Renal cortical epithelial cell (primary cell): Measurements from ENCODE around the gene RBM47. TPM values are rescaled to one million over a fixed set of nuclear protein-coding genes. Genes with fewer than 3 reads are reported as not detected.
A peak's percentile ranks its signal among the peaks of the same experiment; 100 is the strongest.

Experiments used
- DNase-seq: peaks from one replicate; pipeline ENCODE4 v3.0.0-alpha.2; 2011; ENCODE audit warnings: low read depth
- total RNA-seq: library from RNA; depleted of rRNA; stranded (reverse); fragments of >200 nt; gene quantifications from 2 replicates; pipeline ENCODE4 v1.2.3, GENCODE V29; 2014

Gene RBM47
- total RNA-seq, 1 donor from 2014 or later = 196 TPM

DNA sequence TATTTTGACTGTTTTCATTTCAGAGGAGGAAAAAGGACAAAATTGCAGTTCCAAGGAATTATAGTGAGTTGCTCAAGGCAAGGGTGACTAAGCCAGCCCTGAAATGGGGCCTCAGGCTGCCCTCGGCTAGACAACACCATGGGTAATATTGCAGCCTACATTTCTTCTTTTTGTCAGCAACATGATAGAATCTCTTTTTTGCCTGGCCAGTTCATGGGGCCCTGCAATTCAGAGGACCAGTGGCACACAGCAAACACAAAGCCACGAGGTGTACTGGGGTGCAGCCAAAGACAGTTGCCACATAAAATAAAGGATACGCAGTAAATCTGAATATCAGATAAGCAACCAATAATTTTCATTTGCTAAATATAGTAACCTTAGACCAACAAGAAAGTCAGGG, 41.8 kb downstream of the RBM47 start:
- DNase-seq = peak; percentile 73

DNA sequence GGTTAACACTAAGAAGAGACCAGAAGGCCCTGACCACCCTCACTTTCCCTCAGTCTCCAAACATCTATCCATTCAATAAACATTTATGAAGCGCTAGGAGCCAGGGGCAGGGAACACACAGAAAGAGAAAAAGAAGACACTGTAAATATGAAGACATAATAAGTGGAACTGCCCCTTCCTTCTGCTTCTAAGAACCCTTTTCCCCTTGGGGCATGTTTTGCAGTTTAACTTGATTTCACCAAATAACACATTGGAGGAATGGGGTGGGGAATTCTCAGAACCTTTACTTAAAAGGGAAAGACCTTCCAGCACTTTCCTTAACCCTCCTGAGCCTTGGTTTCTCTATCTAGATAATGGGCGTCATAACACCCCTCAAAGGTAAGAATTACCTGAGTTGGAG, 42.3 kb downstream of the RBM47 start:
- DNase-seq = no peak

DNA sequence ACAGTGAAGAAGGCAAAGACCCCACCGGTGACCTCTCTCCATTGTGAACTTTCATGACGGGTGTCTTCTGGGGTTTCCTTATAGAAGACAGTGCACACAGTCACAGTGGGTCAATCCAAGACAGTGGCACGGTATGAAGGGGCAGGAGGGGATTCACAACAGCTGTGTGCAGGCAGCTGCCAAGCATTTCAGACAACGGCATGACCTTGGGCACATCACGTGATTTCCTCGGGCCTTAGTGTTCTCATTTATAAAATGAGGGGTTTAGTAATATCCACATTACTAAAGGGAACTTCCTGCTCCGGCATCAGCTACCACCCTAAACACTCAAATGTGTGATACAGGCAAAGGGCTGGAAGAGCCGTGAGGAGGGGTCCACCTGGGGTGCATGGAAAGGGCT, 42.9 kb downstream of the RBM47 start:
- no peak for DNase-seq

DNA sequence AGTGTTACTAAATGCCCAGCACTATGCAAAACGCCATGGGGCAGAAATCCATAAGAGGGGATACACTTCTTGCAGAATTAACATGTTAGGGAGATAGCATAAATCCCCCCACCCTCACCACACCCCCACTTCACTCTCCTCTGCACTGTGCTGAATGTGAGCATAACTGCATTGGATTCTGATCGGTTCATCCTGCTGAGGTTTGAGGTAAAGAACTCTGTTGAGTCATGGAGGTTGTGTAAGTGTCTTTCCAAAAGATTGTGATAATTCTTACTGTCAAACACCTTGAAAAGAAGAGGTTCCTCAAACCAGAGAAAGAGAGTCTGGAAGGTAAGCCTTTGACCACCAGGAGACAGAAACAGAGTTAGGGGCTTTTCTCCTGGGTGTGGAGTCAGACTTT, 43.6 kb downstream of the RBM47 start:
- peak; percentile 64 for DNase-seq

DNA sequence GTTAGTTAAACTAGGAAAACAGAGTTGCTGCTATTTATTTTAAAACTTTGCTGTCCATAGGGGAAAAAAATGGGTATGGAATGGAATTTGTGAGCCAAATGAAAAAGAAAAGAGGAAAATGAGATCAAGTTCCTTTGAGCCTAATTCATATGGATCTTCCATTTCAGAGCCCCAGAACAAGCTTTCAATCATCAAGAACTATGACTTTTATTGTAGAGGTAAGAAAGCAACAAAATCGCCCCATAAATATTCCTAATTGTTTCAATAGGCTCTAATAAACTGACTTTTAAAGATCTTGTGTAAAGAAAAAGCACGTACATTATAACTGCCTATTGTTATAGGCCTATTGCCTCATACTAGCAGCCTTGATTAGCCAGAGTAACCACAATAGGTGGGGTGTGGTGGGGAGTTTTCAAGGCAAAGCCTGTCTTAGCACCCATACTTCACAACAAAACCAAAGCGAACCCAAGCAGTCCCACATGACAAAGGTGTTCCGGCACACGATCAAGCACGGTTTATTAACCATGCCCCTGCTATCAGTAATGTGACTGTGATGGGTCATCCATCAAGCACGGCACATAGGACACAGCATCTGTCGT, 44.4 kb downstream of the RBM47 start:
- peak; percentile 68 for DNase-seq

DNA sequence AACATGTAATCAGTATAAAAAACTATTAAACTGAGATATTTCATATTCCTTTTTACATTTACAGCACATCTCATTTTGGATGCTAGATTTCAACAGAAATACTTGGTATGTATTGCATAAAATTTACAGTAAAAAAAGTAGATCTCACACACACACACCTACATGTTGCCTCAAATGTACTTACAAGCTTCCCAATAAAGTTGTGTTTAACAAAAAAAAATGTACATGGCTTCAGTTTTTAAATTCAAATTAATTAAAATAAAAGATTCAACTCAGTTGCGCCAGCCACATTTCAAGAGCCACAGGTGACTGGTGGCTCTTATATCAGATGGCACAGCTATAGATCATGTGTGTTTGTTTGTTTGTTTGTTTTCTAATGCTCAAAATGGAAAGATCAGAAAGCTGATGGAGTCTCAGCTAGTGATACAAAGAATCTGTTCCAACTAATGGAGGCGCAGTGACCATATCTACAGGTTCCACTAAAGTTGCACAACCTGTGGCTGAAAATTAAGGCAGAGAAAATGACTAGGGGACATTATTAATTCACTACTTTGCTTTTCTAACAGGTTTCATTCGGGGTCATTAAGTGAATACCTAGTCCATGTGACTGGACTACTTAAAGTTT, 45.0 kb downstream of the RBM47 start:
- peak; percentile 45 for DNase-seq

DNA sequence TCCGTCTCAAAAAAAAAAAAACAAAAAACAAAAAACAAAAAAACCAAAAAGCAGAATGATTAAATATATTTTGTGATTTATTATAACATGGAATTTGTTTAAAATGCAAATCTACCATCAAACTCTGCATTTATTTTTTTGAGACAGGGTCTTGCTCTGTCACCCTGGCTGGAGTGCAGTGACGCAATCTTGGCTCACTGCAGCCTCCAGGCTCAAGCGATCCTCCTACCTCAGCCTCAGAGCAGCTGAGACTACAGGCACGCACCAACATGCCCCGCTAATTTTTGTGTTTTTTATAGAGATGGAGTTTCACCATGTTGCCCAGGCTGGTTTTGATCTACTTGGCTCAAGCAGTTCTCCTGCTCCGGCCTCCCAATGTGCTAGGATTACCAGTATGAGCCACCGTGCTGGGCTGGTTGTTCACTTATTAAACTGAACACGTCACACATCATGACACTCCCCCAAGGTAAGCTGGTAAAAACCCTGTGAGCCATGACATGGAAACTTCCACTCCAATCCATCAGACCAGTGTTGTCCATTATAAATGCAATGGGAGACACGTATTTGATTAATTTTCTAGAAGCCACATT, 45.7 kb downstream of the RBM47 start:
- peak; percentile 96 for DNase-seq

DNA sequence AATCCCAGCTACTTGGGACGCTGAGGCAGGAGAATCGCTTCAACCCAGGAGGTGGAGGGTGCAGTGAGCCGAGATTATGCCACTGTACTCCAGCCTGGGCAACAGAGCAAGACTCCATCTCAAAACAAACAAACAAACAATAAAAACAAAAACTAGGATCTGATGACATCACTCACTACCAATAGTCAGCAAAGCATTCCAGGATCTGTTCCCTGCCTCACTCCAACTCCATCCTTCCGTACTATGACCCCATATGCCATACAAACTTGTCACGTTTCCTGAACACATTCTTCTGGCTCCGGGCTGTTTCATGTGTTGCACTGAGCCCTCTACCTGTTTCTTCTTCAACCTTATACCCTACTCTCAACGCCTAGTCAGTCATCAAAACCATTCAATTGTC, 47.3 kb downstream of the RBM47 start:
- no peak for DNase-seq

DNA sequence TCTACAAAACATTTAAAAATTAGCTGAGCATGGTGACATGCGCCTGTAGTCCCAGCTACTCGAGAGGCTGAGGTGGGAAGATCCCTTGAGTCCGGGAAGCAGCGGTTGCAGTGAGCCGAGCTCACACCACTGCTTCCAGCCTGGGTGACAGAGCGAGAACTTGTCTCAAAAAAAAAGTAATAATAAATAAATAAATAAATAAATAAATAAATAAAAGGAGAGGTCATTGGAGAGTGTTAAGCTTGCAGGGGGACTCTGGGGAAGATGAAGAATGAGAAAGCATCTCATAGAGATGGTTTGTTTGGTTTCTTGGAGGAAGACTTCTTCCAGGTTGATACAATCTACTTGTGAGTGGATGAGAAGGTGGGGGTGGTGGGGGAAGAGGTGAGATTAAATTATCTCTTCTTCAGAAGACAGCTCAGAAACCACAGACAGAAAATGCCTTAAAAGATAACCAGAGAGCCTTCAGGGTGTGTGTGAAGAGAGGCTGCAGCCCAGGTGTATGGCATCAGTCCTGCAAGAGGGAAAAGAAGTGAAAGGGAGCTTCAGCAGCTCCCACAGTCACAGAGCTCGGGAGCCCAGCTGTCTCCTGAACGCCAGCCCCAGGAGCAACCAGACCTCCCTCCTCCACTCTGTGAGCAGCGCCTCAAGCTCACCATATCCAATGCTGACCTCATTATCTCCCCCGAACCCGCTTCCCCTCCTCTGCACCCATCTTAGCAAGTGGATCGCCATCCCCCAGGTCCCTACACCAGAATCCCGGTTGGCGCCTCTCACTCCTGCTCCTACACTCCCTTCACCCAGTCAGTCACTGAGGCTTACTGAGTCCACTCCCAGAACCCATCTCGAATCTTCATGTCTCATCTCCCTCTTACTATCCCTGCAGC, 48.2 kb downstream of the RBM47 start:
- DNase-seq = no peak

DNA sequence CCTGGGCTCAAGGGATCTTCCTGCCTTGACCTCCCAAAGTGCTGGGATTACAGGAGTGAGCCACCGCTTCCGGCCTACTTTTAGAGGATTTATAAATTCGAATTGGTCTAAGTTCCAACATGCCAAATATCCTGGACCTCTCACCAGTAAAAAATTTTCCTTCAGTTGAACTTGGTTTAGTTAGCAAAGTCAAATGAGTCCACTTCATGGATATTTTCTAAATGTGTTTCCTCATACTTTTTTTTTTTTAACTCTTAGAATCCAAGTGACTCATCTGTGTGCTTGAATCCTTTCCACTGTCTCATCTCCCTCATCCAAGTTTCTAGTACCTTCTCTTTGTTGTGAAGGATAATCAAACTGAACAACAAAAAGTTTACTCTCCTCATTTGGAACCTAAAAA, 49.7 kb downstream of the RBM47 start:
- DNase-seq = peak; percentile 91

DNA sequence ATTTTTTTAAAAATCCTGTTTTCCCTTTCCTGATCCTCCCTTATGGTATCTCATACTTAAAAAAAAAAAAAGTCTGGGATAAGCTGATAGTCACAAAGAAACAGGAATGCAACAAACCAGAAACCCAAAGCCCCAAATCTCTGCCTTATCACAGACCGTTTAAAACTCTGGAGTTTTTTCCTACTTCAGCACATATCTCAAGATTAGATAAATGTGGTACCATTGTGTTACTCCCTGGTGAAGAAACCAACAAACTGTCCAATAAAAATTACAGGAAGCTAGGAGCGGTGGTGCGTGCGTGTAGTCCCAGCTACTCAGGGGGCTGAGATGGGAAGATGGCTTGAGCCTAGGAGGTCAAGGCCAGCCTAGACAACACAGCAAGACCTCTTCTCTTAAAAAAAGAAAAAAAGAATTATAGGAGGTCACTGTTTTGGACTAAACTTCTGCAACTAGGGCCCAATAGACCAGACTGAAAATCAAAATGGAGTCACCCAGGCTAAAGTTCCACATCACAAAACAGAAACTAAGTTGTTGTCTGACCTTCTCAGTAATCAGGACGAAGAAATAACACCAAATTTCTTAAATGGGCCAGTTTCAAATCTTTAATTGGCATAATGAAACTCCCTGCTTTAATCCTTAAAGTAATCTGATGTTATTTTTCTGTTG, 51.9 kb downstream of the RBM47 start:
- no peak for DNase-seq

DNA sequence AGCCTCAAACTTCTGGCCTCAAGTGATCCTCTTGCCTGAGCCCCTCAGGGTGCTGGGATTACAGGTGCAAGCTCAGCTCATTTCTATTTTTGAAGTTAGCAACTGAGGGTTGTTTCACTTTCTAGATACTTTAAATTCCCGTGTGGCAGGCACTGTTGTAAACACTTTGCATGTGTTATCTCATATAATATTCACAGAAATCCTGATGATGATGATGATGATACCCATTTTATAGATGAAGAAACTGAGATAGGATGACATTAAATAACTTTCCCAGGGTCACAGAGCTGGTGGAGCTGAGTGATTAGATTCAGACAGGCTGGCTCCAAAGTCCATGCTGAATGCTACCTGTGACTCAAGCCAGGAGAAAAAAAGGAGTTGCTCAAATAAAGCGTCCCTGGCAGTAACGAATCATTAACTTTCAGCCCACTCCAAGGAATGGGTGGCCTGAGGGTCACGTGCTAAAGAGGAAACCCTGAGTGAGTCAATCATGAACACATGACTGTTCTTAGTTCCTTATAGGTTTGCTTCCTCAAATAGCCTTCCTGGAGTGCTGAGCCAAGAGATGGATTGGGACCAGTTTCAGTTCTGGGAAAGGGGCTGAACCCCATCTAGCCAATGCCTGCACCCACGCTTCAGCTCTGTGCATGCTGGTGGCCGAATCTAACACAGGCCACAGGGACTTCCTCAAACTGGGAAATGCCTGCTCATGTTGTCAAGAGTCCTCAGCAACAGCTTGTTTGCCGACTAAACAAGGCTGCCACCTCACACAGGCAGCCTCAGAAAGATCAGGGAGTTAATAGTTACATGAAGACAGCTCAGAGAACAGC, 52.8 kb downstream of the RBM47 start:
- peak; percentile 100 for DNase-seq

DNA sequence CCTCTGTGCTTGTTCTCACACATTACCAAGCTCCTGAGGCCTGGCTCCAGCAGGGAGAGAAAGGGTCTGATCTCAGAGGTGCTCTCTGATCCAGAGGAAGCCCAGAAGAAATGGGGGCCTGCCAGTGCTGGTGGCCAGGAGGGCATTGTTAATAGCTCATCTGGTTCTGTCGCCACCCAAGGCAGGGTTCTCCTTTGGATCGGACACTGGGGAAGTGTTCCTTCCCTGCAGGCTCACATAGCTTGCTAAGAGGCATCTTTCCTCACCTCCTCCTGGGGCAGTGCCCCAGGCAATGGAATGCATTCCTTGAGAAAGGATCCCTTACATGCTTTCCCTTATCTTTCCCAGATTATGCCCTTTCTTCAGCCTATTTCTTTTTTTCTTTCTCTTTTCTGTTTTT, 53.8 kb downstream of the RBM47 start:
- DNase-seq = peak; percentile 45

DNA sequence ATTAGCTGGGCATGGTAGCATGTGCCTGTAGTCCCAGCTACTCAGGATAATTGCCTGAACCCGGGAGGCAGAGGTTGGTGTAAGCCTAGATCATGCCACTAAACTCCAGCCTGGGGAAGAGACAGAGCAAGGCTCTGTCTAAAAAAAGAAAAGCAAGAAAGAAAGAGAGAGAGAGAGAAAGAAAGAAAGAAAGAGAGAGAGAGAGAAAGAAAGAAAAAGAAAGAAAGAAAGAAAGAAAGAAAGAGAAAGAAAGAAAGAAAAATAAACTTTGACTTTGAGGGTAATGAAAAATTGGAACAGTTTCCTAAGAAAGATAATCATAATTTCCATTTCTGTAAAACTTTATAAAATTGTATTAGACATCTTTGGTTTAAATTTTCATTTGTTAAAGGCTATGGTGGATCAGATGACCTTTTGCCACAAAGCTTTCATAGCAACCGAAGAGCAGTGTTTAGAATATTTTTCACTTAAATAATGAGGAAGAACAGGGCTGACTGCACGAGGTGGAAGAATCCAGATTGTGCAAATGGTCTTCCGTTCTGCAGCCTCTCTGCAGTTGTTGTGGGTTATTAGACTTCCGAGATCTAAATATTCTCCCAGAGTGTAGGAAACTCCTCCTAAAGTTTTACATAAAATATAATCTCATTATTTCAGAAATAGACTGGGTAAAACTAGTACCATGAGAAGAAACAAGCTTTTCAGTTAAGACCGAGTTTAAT, 55.9 kb downstream of the RBM47 start:
- DNase-seq = no peak

DNA sequence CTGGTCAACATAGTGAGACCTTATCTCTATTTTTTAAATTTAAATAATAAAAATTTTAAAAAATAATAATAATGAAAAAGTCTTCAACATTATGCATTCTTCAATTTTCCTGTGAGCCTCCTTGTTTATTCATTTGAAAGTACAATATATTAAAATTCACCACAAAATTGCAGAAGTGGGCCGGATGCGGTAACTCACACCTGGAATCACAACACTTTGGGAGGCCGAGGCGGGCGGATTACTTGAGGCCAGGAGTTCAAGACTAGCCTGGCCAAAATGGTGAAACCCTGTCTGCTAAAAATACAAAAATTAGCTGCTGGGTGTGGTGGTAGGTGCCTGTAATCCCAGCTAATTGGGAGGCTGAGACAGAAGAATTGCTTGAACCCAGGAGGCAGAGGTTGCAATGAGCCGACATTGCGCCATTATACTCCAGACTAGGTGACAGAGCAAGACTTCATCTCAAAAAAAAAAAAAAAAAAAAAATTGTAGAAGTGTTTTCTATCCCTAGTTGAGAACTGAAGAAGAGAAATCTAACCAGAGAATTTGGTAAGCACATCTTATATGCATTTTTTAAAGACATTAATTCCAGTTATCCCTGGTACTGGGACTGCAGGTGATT, 56.9 kb downstream of the RBM47 start:
- no peak for DNase-seq

DNA sequence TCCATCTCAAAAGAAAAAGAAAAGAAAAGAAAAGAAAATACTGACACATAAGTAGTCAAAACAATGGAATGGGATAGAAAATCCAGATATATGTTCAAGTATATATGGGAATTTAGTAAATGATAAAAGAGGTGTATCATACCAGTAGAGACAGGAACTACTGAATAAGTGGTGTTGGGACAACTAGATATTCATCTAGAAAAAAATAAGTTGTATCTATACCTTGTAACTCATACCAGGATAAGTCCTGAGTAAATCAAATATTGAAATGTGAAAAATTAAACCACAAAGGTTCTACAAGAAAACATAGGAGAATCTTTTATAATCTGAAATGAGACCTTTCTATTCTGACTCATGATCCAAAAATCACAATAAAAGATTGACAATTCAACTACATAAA, 58.5 kb downstream of the RBM47 start:
- no peak for DNase-seq

DNA sequence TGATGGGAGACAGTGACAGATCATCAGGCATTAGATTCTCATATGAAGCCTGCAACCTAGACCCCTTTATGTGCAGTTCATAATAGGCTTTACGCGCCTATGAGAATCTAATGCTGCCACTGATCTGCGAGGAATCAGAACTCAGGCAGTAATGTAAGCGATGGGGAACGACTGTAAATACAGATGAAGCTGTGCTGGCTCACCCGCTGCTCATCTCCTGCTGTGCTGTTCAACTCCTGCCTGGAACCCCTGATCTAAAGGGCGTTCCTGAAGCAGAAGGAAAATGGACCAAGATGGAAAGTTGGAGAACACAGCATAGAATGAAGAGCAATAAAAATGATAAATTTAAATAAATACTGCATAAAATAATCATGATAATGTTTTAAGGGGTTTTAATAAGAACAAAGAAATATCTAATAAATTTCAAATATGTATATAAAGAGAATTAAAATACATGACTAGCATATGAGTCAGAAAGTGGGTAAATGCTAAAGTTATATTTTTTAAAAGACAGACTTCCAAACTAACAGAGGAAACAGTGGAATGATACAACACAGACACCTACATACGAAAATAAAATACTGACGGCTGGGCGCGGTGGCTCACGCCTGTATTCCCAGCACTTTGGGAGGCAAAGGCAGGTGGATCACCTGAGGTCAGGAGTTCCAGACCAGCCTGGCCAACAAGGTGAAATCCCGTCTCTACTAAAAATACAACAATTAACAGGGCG, 59.2 kb downstream of the RBM47 start:
- DNase-seq = no peak

DNA sequence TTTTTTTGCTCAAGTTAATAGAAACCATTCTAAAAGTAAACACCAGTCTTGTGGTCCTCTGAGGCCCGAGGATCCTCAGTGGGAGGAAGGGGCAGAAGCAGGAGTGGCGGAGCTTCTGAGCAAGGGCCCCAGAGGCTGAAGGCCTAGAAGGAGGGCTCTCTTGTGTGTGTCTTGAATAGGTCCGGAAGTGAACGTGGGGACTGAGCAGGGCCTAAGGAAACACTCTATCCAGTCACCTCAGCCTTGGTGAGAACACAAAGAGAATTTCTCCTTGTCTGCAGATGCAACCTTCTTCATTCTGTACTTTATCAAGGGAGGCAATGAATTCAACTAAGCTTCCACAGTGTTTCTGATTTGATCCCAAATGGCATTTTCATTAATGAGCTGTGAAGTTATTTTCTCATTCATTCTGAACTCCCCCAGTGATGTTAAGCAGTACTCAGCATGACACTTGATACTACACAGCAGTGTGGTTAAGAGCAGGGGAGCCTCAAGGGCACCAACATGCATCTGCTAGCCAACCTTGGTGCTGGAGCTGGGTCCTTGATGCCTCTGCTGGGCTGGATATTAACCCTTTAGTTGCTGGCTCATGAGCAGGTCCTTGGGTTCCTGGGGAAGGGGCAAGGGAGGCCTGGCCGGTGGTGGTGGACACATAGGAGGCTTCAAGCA, 64.7 kb downstream of the RBM47 start:
- DNase-seq = no peak

DNA sequence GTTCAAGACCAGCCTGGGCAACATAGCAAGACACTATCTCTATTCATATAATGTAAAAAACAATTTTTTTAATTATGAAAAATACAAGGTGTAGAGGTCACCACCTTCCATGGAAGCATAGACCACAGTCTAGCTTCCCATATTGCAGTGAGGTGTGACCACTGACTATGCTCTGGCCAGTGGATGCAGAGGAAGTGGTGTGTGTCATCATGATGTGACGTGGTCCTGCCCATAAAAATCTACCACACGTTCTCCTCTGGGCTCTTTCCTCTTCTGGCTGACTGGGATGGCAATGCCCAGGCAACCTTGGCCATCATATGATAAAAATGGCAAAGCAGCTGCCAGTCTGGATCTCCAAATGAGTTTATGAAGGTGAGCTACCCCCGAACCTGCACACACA, 65.7 kb downstream of the RBM47 start:
- DNase-seq = peak; percentile 81
